Keratinocyte (primary cell): Measurements from ENCODE around the gene EID3. TPM values are rescaled to one million over a fixed set of nuclear protein-coding genes. Genes with fewer than 3 reads are reported as not detected.

Experiments
- DNase-seq: peaks from one replicate; pipeline ENCODE4 v3.0.0-alpha.2; 2011; ENCODE audit warnings: low read depth, missing footprints, low spot score
- FAIRE-seq: peaks from 2 replicates; lab custom pipeline; 2011; peaks lifted over from hg19 to GRCh38; lab: Jason Lieb, UNC
- H2AFZ ChIP-seq: 2 replicates; pipeline ENCODE4 v1.6.0; 2012; ENCODE audit warnings: low read length, control low read depth, inconsistent platforms; ENCODE audit not compliant: control insufficient read depth
- H3K27ac ChIP-seq: 2 replicates; pipeline ENCODE4 v1.5.1; 2011; ENCODE audit warnings: low read length; ENCODE audit not compliant: control insufficient read depth, insufficient read depth
- H3K27me3 ChIP-seq: 3 replicates; pipeline ENCODE4 v1.6.0; 2011; ENCODE audit warnings: low read length; ENCODE audit not compliant: control insufficient read depth, insufficient read depth; ENCODE audit errors: extremely low read depth
- H3K36me3 ChIP-seq, 2 experiments: 2 replicates in 1 of 2; 3 replicates in 1 of 2; pipeline ENCODE4 v1.5.1; 2011; ENCODE audit warnings: low read length in 2 of 2, mild to moderate bottlenecking in 1 of 2; ENCODE audit not compliant: control insufficient read depth in 2 of 2, insufficient read depth in 2 of 2; ENCODE audit errors: extremely low read depth in 1 of 2
- H3K4me1 ChIP-seq: 3 replicates; pipeline ENCODE4 v1.5.1; 2011; ENCODE audit warnings: low read length; ENCODE audit not compliant: control insufficient read depth, insufficient read depth; ENCODE audit errors: extremely low read depth
- H3K4me2 ChIP-seq: 3 replicates; pipeline ENCODE4 v1.6.0; 2011; ENCODE audit warnings: low read depth, low read length; ENCODE audit not compliant: control insufficient read depth, insufficient read depth; ENCODE audit errors: extremely low read depth
- H3K4me3 ChIP-seq, 3 experiments: fragments of 200-600 bp in 1 of 3; sonication (generic) in 1 of 3; 2 replicates in 2 of 3; 3 replicates in 1 of 3; pipeline ENCODE4 v1.5.1; 2011 to 2016; ENCODE audit warnings: low read length in 3 of 3, mild to moderate bottlenecking in 3 of 3, control low read depth in 2 of 3, inconsistent platforms in 1 of 3, low read depth in 1 of 3, mixed read lengths in 1 of 3, mixed run types in 1 of 3, moderate library complexity in 1 of 3; ENCODE audit not compliant: control insufficient read depth in 2 of 3, insufficient read depth in 2 of 3; ENCODE audit errors: extremely low read depth in 1 of 3
- H3K79me2 ChIP-seq: 2 replicates; pipeline ENCODE4 v1.6.0; 2012; ENCODE audit warnings: low read length; ENCODE audit not compliant: control insufficient read depth, insufficient read depth
- H3K9ac ChIP-seq: 3 replicates; pipeline ENCODE4 v1.6.0; 2011; ENCODE audit warnings: low read length; ENCODE audit not compliant: control insufficient read depth, insufficient read depth; ENCODE audit errors: extremely low read depth
- H3K9me1 ChIP-seq: 3 replicates; pipeline ENCODE4 v1.6.0; 2011; ENCODE audit warnings: low read length; ENCODE audit not compliant: control insufficient read depth, insufficient read depth; ENCODE audit errors: extremely low read depth
- H3K9me3 ChIP-seq: 2 replicates; pipeline ENCODE4 v1.5.1; 2012; ENCODE audit warnings: low read depth, low read length; ENCODE audit not compliant: control insufficient read depth
- H4K20me1 ChIP-seq: 3 replicates; pipeline ENCODE4 v1.6.0; 2011; ENCODE audit warnings: low read length; ENCODE audit not compliant: control insufficient read depth, insufficient read depth; ENCODE audit errors: extremely low read depth
- CTCF ChIP-seq, 3 experiments: IDR thresholded peaks in 1 of 3; conservative IDR thresholded peaks in 1 of 3; optimal IDR thresholded peaks in 1 of 3; 2 replicates in 2 of 3; 3 replicates in 1 of 3; pipeline versions ENCODE3 to v1.5.1; 2011; ENCODE audit warnings: low read length in 3 of 3, mild to moderate bottlenecking in 3 of 3, moderate library complexity in 2 of 3, control low read depth in 1 of 3, inconsistent platforms in 1 of 3; ENCODE audit not compliant: insufficient read depth in 2 of 3; ENCODE audit errors: extremely low read depth in 1 of 3
- EZH2 ChIP-seq: IDR thresholded peaks from one replicate; pipeline ENCODE4 v1.6.1; 2012; ENCODE audit warnings: inconsistent platforms, mild to moderate bottlenecking, low read length, moderate library complexity
- dilution Hi-C: fragments of 300-500 bp; cut with MboI; formaldehyde crosslinking; loops from one replicate; pipeline ENCODE4 v1.7.0; 2020; ENCODE audit warnings: low sequenced_read_pairs; ENCODE audit not compliant: extremely low pct_ligation_motif_present
- polyA plus RNA-seq, 5 experiments: library from polyadenylated mRNA; depleted of rRNA in 3 of 5; stranded (reverse) in 3 of 5; stranded (forward) in 1 of 5; unstranded in 1 of 5; fragments of >200 nt; gene quantifications; 1 replicate in 1 of 5; 2 replicates in 3 of 5; 3 replicates in 1 of 5; pipeline versions ENCODE4 v1.2.1 to v1.2.3, GENCODE V29; 2011 to 2012; ENCODE audit warnings: missing spikeins in 2 of 5, low read depth in 1 of 5, low replicate concordance in 1 of 5

EID3 gene
- polyA plus RNA-seq, 1 donor (not counting 4 experiments of a cell fraction or from before 2014, with no cell fraction given), result 1.8 TPM

DNA sequence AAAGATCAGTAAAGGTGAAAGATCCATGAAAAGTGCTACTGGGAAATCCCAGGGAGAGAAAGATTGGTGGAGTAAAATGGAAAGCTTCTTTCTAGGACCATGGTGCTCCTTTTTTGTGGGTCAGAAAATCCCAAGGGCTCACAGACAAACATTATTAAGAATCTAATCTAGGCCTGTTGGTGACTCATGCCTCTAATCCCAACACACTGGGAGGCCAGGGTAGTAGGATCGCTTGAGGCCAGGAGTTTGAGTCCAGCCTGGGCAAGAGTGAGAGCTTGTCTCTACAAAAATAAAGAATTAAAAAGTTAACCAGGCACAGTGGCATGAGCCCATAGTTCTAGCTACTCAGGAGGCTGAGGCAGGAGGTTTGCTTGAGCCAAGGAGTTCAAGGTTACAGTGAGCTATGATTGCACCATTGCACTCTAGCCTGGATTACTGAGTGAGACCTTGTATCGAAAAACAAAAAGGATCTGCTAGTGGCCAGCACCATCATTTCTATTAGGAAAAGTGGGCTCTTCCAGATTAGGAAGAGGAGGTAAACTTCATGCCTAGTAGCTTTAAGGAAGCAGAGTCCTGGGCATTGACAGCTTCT, 45.0 kb upstream of the EID3 start:
- Histone ChIP-seq H3K9ac (no peak overlapping the region), H3K36me3 (no peaks in the 10 kb centered on the region), H3K9me3 (no peaks in the 10 kb centered on the region), H3K27me3 (no peaks in the 10 kb centered on the region), H3K9me1 (no peaks in the 10 kb centered on the region), H3K27ac (no peak overlapping the region), H2AFZ (no peak overlapping the region), H3K4me2 (no peak overlapping the region), H4K20me1 (no peaks in the 10 kb centered on the region), H3K79me2 (no peaks in the 10 kb centered on the region), H3K4me1 (peaks cover 18% of the 10 kb centered on the region), H3K4me3 (no peak overlapping the region)
- dilution Hi-C loops, result no loop called here
- no peak for FAIRE-seq
- TF ChIP-seq CTCF (optimal IDR thresholded peaks at IDR 0.05 in 1 of 3, IDR thresholded peaks at IDR 0.05 in 1 of 3, conservative IDR thresholded peaks at IDR 0.05 in 1 of 3; ENCODE audit: extremely low read depth in 1 of 3, insufficient read depth in 2 of 3, low read length in 3 of 3) (no peak), EZH2 (no peak)
- no peak for DNase-seq

DNA sequence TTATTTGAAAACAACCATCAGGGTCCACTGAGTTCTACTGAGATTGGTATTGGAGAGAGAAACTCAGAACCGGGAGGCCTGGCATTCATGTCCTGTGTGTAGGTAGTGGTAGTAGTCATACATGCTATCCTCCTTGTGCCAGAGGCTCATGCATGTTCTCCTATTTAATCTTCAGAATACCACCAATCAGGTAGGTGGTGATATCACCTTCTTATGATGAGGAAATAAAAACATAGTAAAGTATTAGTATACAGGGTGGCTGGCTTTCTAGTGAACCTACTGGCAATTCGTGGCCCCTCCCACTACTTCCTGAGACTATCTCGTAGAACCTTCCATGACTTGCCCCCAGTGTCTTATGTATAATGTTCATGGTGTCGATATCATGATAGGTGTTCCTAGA, 40.5 kb upstream of the EID3 start:
- Histone ChIP-seq H3K36me3 (no peaks in the 10 kb centered on the region), H3K27ac (peak overlapping the region; percentile 86), H3K79me2 (no peaks in the 10 kb centered on the region), H2AFZ (no peak overlapping the region), H3K9ac (peak overlapping the region; percentile 71), H4K20me1 (no peaks in the 10 kb centered on the region), H3K4me3 (no peak overlapping the region), H3K9me1 (no peaks in the 10 kb centered on the region), H3K4me1 (peaks cover 25% of the 10 kb centered on the region), H3K27me3 (no peaks in the 10 kb centered on the region), H3K9me3 (no peaks in the 10 kb centered on the region), H3K4me2 (peak overlapping the region; percentile 82)
- FAIRE-seq (no peak), DNase-seq (no peak)
- dilution Hi-C loops, result no loop called here
- TF ChIP-seq CTCF (optimal IDR thresholded peaks at IDR 0.05 in 1 of 3, IDR thresholded peaks at IDR 0.05 in 1 of 3, conservative IDR thresholded peaks at IDR 0.05 in 1 of 3; ENCODE audit: extremely low read depth in 1 of 3, insufficient read depth in 2 of 3, low read length in 3 of 3) (no peak), EZH2 (no peak)
